HepG2 (cell line): ENCODE measurements around the gene SRXN1. TPM values are rescaled to one million over a fixed set of nuclear protein-coding genes. Genes with fewer than 3 reads are reported as not detected.

ENCODE experiments used
- ARID3A ChIP-seq: IDR thresholded peaks from 2 replicates; pipeline ENCODE4 v1.6.1; 2012; ENCODE audit warnings: low read depth, low read length, improper control_type of control experiment
- ARID5B ChIP-seq: IDR thresholded peaks from 2 replicates; pipeline ENCODE4 v1.4.0; 2020; ENCODE audit warnings: mild to moderate bottlenecking, missing genetic modification reagents
- PHF21A ChIP-seq: sonication (generic); formaldehyde crosslinking; IDR thresholded peaks from 2 replicates; pipeline ENCODE4 v1.5.0; 2020; ENCODE audit warnings: mild to moderate bottlenecking, missing genetic modification reagents
- POGZ ChIP-seq: sonication (generic); formaldehyde crosslinking; IDR thresholded peaks from 2 replicates; pipeline ENCODE4 v1.4.0; 2020; ENCODE audit warnings: mild to moderate bottlenecking, missing genetic modification reagents
- SNRNP70 ChIP-seq: fragments of 200-400 bp; formaldehyde crosslinking; IDR thresholded peaks from 2 replicates; pipeline ENCODE4 v1.6.1; 2017; ENCODE audit warnings: mild to moderate bottlenecking, low read depth, low read length, moderate library complexity
- XRCC5 ChIP-seq: fragments of 200-400 bp; formaldehyde crosslinking; optimal IDR thresholded peaks from 2 replicates; pipeline ENCODE3; 2017; ENCODE audit warnings: mild to moderate bottlenecking, low read length
- ZBTB40 ChIP-seq, 2 experiments: fragments of 450-650 bp in 1 of 2; sonication (generic) in 1 of 2; formaldehyde crosslinking in 1 of 2; IDR thresholded peaks; 2 replicates each; pipeline versions ENCODE4 v1.6.1 to v1.8.0; 2016 to 2022; ENCODE audit warnings: antibody characterized with exemption in 1 of 2, mild to moderate bottlenecking in 1 of 2, missing genetic modification reagents in 1 of 2
- ZNF670 ChIP-seq: sonication (generic); formaldehyde crosslinking; IDR thresholded peaks from 2 replicates; pipeline ENCODE4 v1.8.0; 2022; ENCODE audit warnings: mild to moderate bottlenecking, missing genetic modification reagents, borderline replicate concordance
- ZNF687 ChIP-seq: sonication (generic); formaldehyde crosslinking; IDR thresholded peaks from 2 replicates; pipeline ENCODE4 v1.5.1; 2020; ENCODE audit warnings: mild to moderate bottlenecking, missing genetic modification reagents, moderate library complexity
- ZNF83 ChIP-seq: sonication (generic); formaldehyde crosslinking; IDR thresholded peaks from 2 replicates; pipeline ENCODE4 v1.4.0; 2020; ENCODE audit warnings: missing genetic modification reagents, mild to moderate bottlenecking, borderline replicate concordance
- polyA plus RNA-seq, 8 experiments: library from polyadenylated mRNA; depleted of rRNA in 3 of 8; stranded (reverse) in 7 of 8; unstranded in 1 of 8; fragments of >200 nt; fragmentation: Illumina TruSeq in 4 of 8; extraction: Trizol in 4 of 8; gene quantifications; 2 replicates each; pipeline versions ENCODE4 v1.2.1 to v1.2.3, GENCODE V29; 2011 to 2016; ENCODE audit warnings: low read depth in 4 of 8, missing spikeins in 1 of 8, mixed read lengths in 1 of 8; ENCODE audit not compliant: insufficient read depth in 1 of 8
- total RNA-seq, 5 experiments: library from RNA; depleted of rRNA; stranded (reverse); fragments of >200 nt; fragmentation: Illumina TruSeq; extraction: Trizol; gene quantifications; 2 replicates each; pipeline ENCODE4 v1.2.3, GENCODE V29; 2016; ENCODE audit warnings: low read depth in 1 of 5

SRXN1 gene
- total and polyA plus RNA-seq, 2 of the 13 experiments (the other 11 are each of a cell fraction or from before 2014, with no cell fraction given): 29.9 to 87.7 TPM

- TF ChIP-seq ARID5B (CRISPR knock-in tag) (no peak), POGZ (no peak), SNRNP70 (no peak), ZNF83 (CRISPR knock-in tag) (peak; percentile 51; the same call in 1 of the 2 replicates), PHF21A (CRISPR knock-in tag) (no peak), ZNF687 (CRISPR knock-in tag) (peak; percentile 42; the same call in 1 of the 2 replicates), ARID3A (no peak), XRCC5 (peak; percentile 25), ZBTB40 (IDR thresholded peaks at IDR 0.05) (no peak), ZBTB40 (CRISPR knock-in tag; IDR thresholded peaks at IDR 0.05) (no peak), ZNF670 (no peak)
Measured at GRCh38 chr20:688809-689212, 35.8 kb upstream of the SRXN1 start (continued).
